ENCODE results near the gene EYA2. TPM values are rescaled to one million over a fixed set of nuclear protein-coding genes. Genes with fewer than 3 reads are reported as not detected.

EYA2 gene
- total RNA-seq, 1 donor from 2014 or later = 94.1 TPM

DNA sequence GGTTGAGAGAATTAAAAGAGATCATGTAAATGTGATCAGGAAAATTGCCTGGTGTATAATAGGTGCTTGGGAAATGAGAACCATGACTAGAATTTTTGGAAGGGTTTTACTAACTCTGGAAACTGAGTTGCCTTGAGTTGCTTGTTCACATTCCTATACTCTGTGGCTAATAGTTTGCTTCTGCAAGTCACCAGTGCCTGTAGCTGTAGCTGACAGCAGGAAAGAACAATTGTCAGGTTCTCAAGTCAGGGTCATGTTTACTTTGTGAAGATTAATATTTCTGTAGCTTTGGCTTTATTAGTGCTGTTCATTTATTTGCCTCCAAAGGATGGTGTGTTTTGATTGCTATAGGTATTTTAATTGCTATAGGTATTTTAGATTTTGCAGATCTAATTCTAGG, 86.5 kb downstream of the EYA2 start:
- H3K27me3 Mint-ChIP-seq (ENCODE audit: unreplicated experiment) = peaks cover 17% of the 10 kb centered on the region
- no peak overlapping the region for H3K4me3 Mint-ChIP-seq (ENCODE audit: unreplicated experiment)
- H3K36me3 Mint-ChIP-seq (ENCODE audit: unreplicated experiment) = peaks cover 8% of the 10 kb centered on the region
- H3K9me3 Mint-ChIP-seq (ENCODE audit: unreplicated experiment) = peaks cover 26% of the 10 kb centered on the region
- no peak for DNase-seq
- no peak for TF ChIP-seq CTCF (IDR thresholded peaks at IDR 0.05; ENCODE audit: partially characterized antibody, unreplicated experiment)
- H3K27ac Mint-ChIP-seq (ENCODE audit: unreplicated experiment) = no peak overlapping the region
- H3K4me1 Mint-ChIP-seq (ENCODE audit: low read depth, unreplicated experiment) = peaks cover 51% of the 10 kb centered on the region

DNA sequence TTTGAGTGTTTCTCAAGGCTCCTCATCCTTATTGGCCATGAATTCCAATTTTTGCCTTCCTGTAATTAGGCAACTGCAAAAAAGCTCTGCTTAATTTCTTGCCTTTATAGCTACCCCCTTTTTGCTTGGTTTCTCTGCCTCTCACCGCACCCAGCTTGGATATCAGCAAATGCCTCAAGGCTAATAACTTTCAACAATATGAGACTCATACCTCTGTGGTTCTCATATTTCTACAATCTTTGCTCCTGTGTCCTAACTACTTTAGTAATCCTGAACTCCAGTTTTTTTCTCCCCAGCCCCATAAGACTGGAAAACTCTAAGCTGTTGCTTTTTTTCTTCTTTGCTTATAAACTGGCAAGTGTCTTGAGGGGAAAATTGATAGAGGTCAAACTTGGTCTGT, 88.8 kb downstream of the EYA2 start:
- H3K4me3 Mint-ChIP-seq (ENCODE audit: unreplicated experiment) = no peak overlapping the region
- peaks cover 23% of the 10 kb centered on the region for H3K9me3 Mint-ChIP-seq (ENCODE audit: unreplicated experiment)
- no peak for TF ChIP-seq CTCF (IDR thresholded peaks at IDR 0.05; ENCODE audit: partially characterized antibody, unreplicated experiment)
- peaks cover 33% of the 10 kb centered on the region for H3K4me1 Mint-ChIP-seq (ENCODE audit: low read depth, unreplicated experiment)
- H3K27me3 Mint-ChIP-seq (ENCODE audit: unreplicated experiment) = peaks cover 11% of the 10 kb centered on the region
- peaks cover 8% of the 10 kb centered on the region for H3K36me3 Mint-ChIP-seq (ENCODE audit: unreplicated experiment)
- no peak for DNase-seq
- no peak overlapping the region for H3K27ac Mint-ChIP-seq (ENCODE audit: unreplicated experiment)

- peaks cover 14% of the 10 kb centered on the region for H3K9me3 Mint-ChIP-seq (ENCODE audit: unreplicated experiment)
- H3K4me1 Mint-ChIP-seq (ENCODE audit: low read depth, unreplicated experiment) = peaks cover 27% of the 10 kb centered on the region
- H3K27ac Mint-ChIP-seq (ENCODE audit: unreplicated experiment) = no peak overlapping the region
- no peak for DNase-seq
- peaks cover 8% of the 10 kb centered on the region for H3K36me3 Mint-ChIP-seq (ENCODE audit: unreplicated experiment)
- H3K4me3 Mint-ChIP-seq (ENCODE audit: unreplicated experiment) = no peak overlapping the region
- peaks cover 7% of the 10 kb centered on the region for H3K27me3 Mint-ChIP-seq (ENCODE audit: unreplicated experiment)
- TF ChIP-seq CTCF (IDR thresholded peaks at IDR 0.05; ENCODE audit: partially characterized antibody, unreplicated experiment) = no peak
Measured at GRCh38 chr20:46984405-46984804, 89.8 kb downstream of the EYA2 start.

DNA sequence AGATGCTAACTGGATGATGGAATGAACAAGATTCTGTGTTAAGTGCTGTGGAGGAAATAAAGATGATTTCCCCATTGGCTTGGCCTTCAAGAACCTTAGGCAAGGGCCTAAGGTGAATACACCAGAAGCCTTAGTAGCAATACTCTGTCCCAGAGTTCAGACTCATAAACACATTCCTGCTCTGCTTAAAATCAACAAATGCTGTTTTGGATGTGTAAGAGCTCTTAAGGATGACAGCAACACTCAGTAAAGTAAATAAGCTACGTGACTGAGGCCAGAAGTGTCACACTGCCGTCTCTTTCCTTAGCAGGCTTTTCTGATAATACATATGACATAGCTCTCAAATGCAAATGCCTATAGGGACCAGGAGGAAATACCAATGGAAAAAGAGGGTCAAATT, 90.6 kb downstream of the EYA2 start:
- H3K4me3 Mint-ChIP-seq (ENCODE audit: unreplicated experiment) = no peak overlapping the region

GRCh38 chr20:46985671-46986070, 91.0 kb downstream of the EYA2 start:
- Mint-ChIP-seq H3K27me3 (ENCODE audit: unreplicated experiment) (peaks cover 3% of the 10 kb centered on the region), H3K27ac (ENCODE audit: unreplicated experiment) (no peak overlapping the region), H3K36me3 (ENCODE audit: unreplicated experiment) (peaks cover 8% of the 10 kb centered on the region), H3K9me3 (ENCODE audit: unreplicated experiment) (peaks cover 10% of the 10 kb centered on the region), H3K4me3 (ENCODE audit: unreplicated experiment) (no peak overlapping the region), H3K4me1 (ENCODE audit: low read depth, unreplicated experiment) (peaks cover 27% of the 10 kb centered on the region)
- no peak for DNase-seq
- no peak for TF ChIP-seq CTCF (IDR thresholded peaks at IDR 0.05; ENCODE audit: partially characterized antibody, unreplicated experiment)

More for the DNA sequence above, 90.6 kb downstream of the EYA2 start:
- Mint-ChIP-seq H3K27ac (ENCODE audit: unreplicated experiment) (no peak overlapping the region), H3K36me3 (ENCODE audit: unreplicated experiment) (peaks cover 8% of the 10 kb centered on the region), H3K27me3 (ENCODE audit: unreplicated experiment) (peaks cover 3% of the 10 kb centered on the region), H3K9me3 (ENCODE audit: unreplicated experiment) (peaks cover 10% of the 10 kb centered on the region), H3K4me1 (ENCODE audit: low read depth, unreplicated experiment) (peaks cover 25% of the 10 kb centered on the region)
- no peak for TF ChIP-seq CTCF (IDR thresholded peaks at IDR 0.05; ENCODE audit: partially characterized antibody, unreplicated experiment)
- DNase-seq = no peak

Measured in glutamatergic neuron (in vitro differentiated cells).